GM23338 (cell line): ENCODE data around the gene ZNF747. TPM values are rescaled to one million over a fixed set of nuclear protein-coding genes. Genes with fewer than 3 reads are reported as not detected.

ENCODE experiments used
- ATAC-seq: fragments of 200-7000 bp; cut with Tn5 transposase; 3 replicates; pipeline ENCODE4 v1.9.1; 2020
- DNase-seq: peaks from one replicate; pipeline ENCODE4 v3.0.0-alpha.2; 2015; ENCODE audit warnings: low spot score
- H2AFZ ChIP-seq: fragments of 200-600 bp; sonication (generic); 2 replicates; pipeline ENCODE4 v1.8.0; 2016; ENCODE audit warnings: antibody characterized with exemption, mild to moderate bottlenecking, moderate library complexity
- H3F3A ChIP-seq: fragments of 200-600 bp; sonication (generic); replicated peaks from 2 replicates; pipeline ENCODE4 v1.8.0; 2017; ENCODE audit warnings: antibody characterized with exemption, mixed run types, low read depth
- H3K27ac ChIP-seq: fragments of 200-600 bp; sonication (generic); 2 replicates; pipeline ENCODE4 v1.6.1; 2016; ENCODE audit warnings: low read depth
- H3K27me3 ChIP-seq: fragments of 200-600 bp; sonication (generic); 2 replicates; pipeline ENCODE4 v1.8.0; 2016; ENCODE audit warnings: mild to moderate bottlenecking, mixed run types, moderate library complexity; ENCODE audit not compliant: insufficient read depth
- H3K36me3 ChIP-seq: fragments of 200-600 bp; sonication (generic); 2 replicates; pipeline ENCODE4 v1.8.0; 2016; ENCODE audit warnings: mild to moderate bottlenecking; ENCODE audit not compliant: insufficient read depth
- H3K4me1 ChIP-seq: fragments of 200-600 bp; sonication (generic); 2 replicates; pipeline ENCODE4 v1.8.0; 2016; ENCODE audit warnings: mild to moderate bottlenecking, moderate library complexity; ENCODE audit not compliant: insufficient read depth
- H3K4me2 ChIP-seq: fragments of 200-600 bp; sonication (generic); 2 replicates; pipeline ENCODE4 v1.7.1; 2017; ENCODE audit warnings: mixed run types
- H3K4me3 ChIP-seq: fragments of 200-600 bp; sonication (generic); 2 replicates; pipeline ENCODE4 v1.6.1; 2016; ENCODE audit warnings: mixed run types
- H3K79me2 ChIP-seq: fragments of 200-600 bp; sonication (generic); replicated peaks from 2 replicates; pipeline ENCODE4 v1.8.0; 2017; ENCODE audit warnings: mild to moderate bottlenecking; ENCODE audit not compliant: insufficient read depth
- H3K9me2 ChIP-seq: fragments of 200-600 bp; sonication (generic); 2 replicates; pipeline ENCODE4 v1.8.0; 2017; ENCODE audit not compliant: insufficient read depth
- H4K20me1 ChIP-seq: fragments of 200-600 bp; sonication (generic); replicated peaks from 2 replicates; pipeline ENCODE4 v1.8.0; 2017; ENCODE audit warnings: mild to moderate bottlenecking; ENCODE audit not compliant: insufficient read depth
- H3K27ac Mint-ChIP-seq: 2 replicates; pipeline ENCODE4 v1.8.0; 2020; ENCODE audit warnings: inconsistent platforms, mild to moderate bottlenecking, moderate library complexity, mixed read lengths
- H3K27me3 Mint-ChIP-seq: 3 replicates; pipeline ENCODE4 v1.8.0; 2022; ENCODE audit warnings: low read depth, mild to moderate bottlenecking, moderate library complexity, mixed read lengths, inconsistent platforms; ENCODE audit not compliant: insufficient read depth, poor library complexity
- H3K36me3 Mint-ChIP-seq: 3 replicates; pipeline ENCODE4 v1.8.0; 2021; ENCODE audit warnings: low read depth, mild to moderate bottlenecking, inconsistent platforms, moderate library complexity, mixed read lengths
- H3K4me1 Mint-ChIP-seq: 3 replicates; pipeline ENCODE4 v1.8.0; 2020; ENCODE audit warnings: mild to moderate bottlenecking, inconsistent platforms, mixed read lengths
- H3K4me3 Mint-ChIP-seq: 3 replicates; pipeline ENCODE4 v1.8.0; 2021; ENCODE audit warnings: moderate library complexity, mild to moderate bottlenecking, inconsistent platforms, mixed read lengths
- H3K9me3 Mint-ChIP-seq: 3 replicates; pipeline ENCODE4 v1.8.0; 2020; ENCODE audit warnings: moderate library complexity, mild to moderate bottlenecking, inconsistent platforms, mixed read lengths
- CREB1 ChIP-seq: fragments of 250-450 bp; sonication (Bioruptor Pico); IDR thresholded peaks from 2 replicates; pipeline ENCODE4 v1.5.0; 2020; ENCODE audit warnings: low read depth, mild to moderate bottlenecking, moderate library complexity
- EZH2 ChIP-seq: fragments of 200-600 bp; sonication (generic); IDR thresholded peaks from one replicate; pipeline ENCODE4 v1.8.0; 2017; ENCODE audit warnings: antibody characterized with exemption, mild to moderate bottlenecking, low read depth; ENCODE audit not compliant: unreplicated experiment
- EZH2phosphoT487 ChIP-seq: fragments of 200-600 bp; sonication (generic); IDR thresholded peaks from one replicate; pipeline ENCODE4 v1.8.1; 2018; ENCODE audit warnings: antibody characterized with exemption; ENCODE audit not compliant: unreplicated experiment
- JUNB ChIP-seq: IDR thresholded peaks from one replicate; pipeline ENCODE4 v1.6.1; 2016; ENCODE audit warnings: antibody characterized with exemption; ENCODE audit not compliant: unreplicated experiment
- NANOG ChIP-seq: IDR thresholded peaks from 2 replicates; pipeline ENCODE4 v1.6.1; 2016; ENCODE audit warnings: antibody characterized with exemption, borderline replicate concordance
- POLR2AphosphoS5 ChIP-seq: IDR thresholded peaks from 2 replicates; pipeline ENCODE4 v1.6.1; 2016; ENCODE audit warnings: antibody characterized with exemption, low read depth
- STAT1 ChIP-seq: IDR thresholded peaks from one replicate; pipeline ENCODE4 v1.6.1; 2016; ENCODE audit warnings: antibody characterized with exemption; ENCODE audit not compliant: unreplicated experiment
- ZNF114 ChIP-seq: fragments of 250-450 bp; sonication (Bioruptor Pico); IDR thresholded peaks from 2 replicates; pipeline ENCODE4 v1.5.0; 2020; ENCODE audit warnings: mild to moderate bottlenecking, moderate library complexity
- ZNF331 ChIP-seq: fragments of 250-450 bp; sonication (Bioruptor Pico); IDR thresholded peaks from 2 replicates; pipeline ENCODE4 v1.5.0; 2020; ENCODE audit warnings: low read depth, mild to moderate bottlenecking, moderate library complexity
- polyA plus RNA-seq: library from polyadenylated mRNA; unstranded; fragments of >200 nt; fragmentation: Nextera tagmentation; extraction: Ambion mirVana; gene quantifications from 2 replicates; pipeline ENCODE4 v1.2.1, GENCODE V29; 2016
- total RNA-seq: library from RNA; depleted of rRNA; stranded (reverse); fragments of >200 nt; shearing (Covaris generic); gene quantifications from 2 replicates; pipeline ENCODE4 v1.2.3, GENCODE V29; 2014
- TF ChIP-seq, protein P1 (sequence below), 2 experiments: fragments of 200-600 bp in 1 of 2; sonication (generic) in 1 of 2; conservative IDR thresholded peaks; 2 replicates each; pipeline versions ENCODE4 v1.5.1 to v1.6.1; 2016 to 2017; ENCODE audit warnings: antibody characterized with exemption in 2 of 2, low read depth in 2 of 2, mild to moderate bottlenecking in 2 of 2, moderate library complexity in 1 of 2
- TF ChIP-seq, protein P2 (sequence below): IDR thresholded peaks from 2 replicates; pipeline ENCODE4 v1.6.1; 2016; ENCODE audit warnings: antibody characterized with exemption
- TF ChIP-seq, protein P3 (sequence below): fragments of 250-450 bp; sonication (Bioruptor Pico); IDR thresholded peaks from 2 replicates; pipeline ENCODE4 v1.5.0; 2020; ENCODE audit warnings: mild to moderate bottlenecking, moderate library complexity

ZNF747 gene
- total and polyA plus RNA-seq, 2 experiments from 2014 or later: 4.2 to 12.6 TPM

DNA sequence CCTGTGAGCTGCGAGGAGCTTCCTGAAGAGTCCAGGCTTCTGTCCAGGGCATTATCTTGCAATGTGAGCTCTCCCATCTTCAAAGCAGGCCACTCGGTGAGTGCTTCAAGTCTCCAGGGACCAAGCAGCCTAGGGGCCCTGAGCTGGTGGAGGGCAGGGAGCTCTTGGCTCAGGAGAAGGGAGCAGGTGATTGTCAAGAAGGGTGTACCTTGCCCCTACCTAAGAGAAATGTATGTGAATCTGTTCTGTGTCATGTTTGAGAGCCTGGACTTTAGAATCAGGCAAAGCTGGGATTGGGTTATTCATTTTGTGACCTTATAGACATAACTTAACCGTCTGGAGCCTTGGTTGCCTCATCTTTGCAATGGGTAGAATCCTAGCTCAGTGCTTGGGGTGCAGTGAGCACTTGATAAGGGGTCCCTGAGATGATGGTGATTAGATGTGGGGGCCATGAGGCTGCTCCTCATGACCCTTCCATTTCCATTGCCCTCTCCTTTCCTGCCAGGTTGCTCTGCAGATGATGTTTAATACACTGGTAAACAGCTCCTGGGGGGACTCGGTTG is 24.2 kb downstream of the ZNF747 start (continued):
- TF ChIP-seq ZNF114 (CRISPR knock-in tag) (no peak), STAT1 (no peak), POLR2AphosphoS5 (no peak), ZNF331 (CRISPR knock-in tag) (no peak), EZH2 (no peak), NANOG (no peak), JUNB (no peak)
- TF ChIP-seq, protein P1, sequence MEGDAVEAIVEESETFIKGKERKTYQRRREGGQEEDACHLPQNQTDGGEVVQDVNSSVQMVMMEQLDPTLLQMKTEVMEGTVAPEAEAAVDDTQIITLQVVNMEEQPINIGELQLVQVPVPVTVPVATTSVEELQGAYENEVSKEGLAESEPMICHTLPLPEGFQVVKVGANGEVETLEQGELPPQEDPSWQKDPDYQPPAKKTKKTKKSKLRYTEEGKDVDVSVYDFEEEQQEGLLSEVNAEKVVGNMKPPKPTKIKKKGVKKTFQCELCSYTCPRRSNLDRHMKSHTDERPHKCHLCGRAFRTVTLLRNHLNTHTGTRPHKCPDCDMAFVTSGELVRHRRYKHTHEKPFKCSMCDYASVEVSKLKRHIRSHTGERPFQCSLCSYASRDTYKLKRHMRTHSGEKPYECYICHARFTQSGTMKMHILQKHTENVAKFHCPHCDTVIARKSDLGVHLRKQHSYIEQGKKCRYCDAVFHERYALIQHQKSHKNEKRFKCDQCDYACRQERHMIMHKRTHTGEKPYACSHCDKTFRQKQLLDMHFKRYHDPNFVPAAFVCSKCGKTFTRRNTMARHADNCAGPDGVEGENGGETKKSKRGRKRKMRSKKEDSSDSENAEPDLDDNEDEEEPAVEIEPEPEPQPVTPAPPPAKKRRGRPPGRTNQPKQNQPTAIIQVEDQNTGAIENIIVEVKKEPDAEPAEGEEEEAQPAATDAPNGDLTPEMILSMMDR (conservative IDR thresholded peaks at IDR 0.05; ENCODE audit: low read depth in 2 of 2): no peak
- TF ChIP-seq, protein P2, sequence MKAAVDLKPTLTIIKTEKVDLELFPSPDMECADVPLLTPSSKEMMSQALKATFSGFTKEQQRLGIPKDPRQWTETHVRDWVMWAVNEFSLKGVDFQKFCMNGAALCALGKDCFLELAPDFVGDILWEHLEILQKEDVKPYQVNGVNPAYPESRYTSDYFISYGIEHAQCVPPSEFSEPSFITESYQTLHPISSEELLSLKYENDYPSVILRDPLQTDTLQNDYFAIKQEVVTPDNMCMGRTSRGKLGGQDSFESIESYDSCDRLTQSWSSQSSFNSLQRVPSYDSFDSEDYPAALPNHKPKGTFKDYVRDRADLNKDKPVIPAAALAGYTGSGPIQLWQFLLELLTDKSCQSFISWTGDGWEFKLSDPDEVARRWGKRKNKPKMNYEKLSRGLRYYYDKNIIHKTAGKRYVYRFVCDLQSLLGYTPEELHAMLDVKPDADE: no peak

DNA sequence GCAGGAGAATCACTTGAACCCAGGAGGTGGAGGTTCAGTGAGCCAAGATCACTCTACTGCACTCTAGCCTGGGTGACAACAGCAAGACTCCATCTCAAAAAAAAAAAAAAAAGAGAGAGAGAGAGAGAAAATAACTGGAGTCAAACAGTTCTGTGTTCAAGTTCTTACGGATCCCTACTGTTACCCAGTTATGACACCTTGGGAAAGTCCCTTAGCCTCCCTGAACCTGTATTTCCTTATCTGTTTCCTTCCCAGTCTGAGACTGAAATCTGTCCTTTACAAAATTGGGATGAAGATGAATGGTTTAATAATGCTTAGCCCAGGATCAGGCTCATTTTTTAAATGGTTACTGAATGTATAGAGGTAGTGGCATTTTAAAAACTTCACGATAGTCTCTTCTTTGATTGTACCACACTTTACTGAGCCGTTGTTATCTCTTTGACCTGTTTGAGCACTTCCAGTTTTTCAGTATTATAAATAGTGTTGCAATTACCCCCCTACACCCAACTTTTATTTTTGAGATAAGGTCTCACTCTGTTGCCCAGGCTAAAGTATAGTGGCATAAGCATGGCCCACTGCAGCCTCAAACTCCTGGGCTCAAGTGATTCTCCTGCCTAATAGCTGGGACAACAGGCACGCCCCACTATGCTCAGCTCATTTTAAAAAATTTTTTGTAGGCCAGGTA is 25.4 kb downstream of the ZNF747 start:
- no peaks in the 10 kb centered on the region for H3K27me3 ChIP-seq
- no peak overlapping the region for H3K27ac ChIP-seq
- H3K36me3 ChIP-seq: no peaks in the 10 kb centered on the region
- Mint-ChIP-seq H3K36me3 (no peaks in the 10 kb centered on the region), H3K27ac (no peak overlapping the region), H3K9me3 (no peaks in the 10 kb centered on the region; the same call in 2 of the 3 replicates), H3K4me3 (no peak overlapping the region), H3K27me3 (peaks cover 12% of the 10 kb centered on the region), H3K4me1 (no peaks in the 10 kb centered on the region)
- H3K4me1 ChIP-seq: no peaks in the 10 kb centered on the region
- H3K4me2 ChIP-seq: no peak overlapping the region
- no peak overlapping the region for H2AFZ ChIP-seq
- H3K4me3 ChIP-seq: no peak overlapping the region
- no peaks in the 10 kb centered on the region for H3F3A ChIP-seq
- ATAC-seq (no peak), DNase-seq (no peak)
- no peaks in the 10 kb centered on the region for H3K9me2 ChIP-seq
- H4K20me1 ChIP-seq: no peaks in the 10 kb centered on the region
- no peaks in the 10 kb centered on the region for H3K79me2 ChIP-seq
- TF ChIP-seq EZH2 (no peak), EZH2phosphoT487 (no peak), JUNB (no peak), CREB1 (CRISPR knock-in tag) (no peak), NANOG (no peak), STAT1 (no peak), ZNF114 (CRISPR knock-in tag) (no peak), ZNF331 (CRISPR knock-in tag) (no peak), POLR2AphosphoS5 (no peak)
- TF ChIP-seq, protein P1 (conservative IDR thresholded peaks at IDR 0.05; ENCODE audit: low read depth in 2 of 2): no peak
- TF ChIP-seq, protein P3, sequence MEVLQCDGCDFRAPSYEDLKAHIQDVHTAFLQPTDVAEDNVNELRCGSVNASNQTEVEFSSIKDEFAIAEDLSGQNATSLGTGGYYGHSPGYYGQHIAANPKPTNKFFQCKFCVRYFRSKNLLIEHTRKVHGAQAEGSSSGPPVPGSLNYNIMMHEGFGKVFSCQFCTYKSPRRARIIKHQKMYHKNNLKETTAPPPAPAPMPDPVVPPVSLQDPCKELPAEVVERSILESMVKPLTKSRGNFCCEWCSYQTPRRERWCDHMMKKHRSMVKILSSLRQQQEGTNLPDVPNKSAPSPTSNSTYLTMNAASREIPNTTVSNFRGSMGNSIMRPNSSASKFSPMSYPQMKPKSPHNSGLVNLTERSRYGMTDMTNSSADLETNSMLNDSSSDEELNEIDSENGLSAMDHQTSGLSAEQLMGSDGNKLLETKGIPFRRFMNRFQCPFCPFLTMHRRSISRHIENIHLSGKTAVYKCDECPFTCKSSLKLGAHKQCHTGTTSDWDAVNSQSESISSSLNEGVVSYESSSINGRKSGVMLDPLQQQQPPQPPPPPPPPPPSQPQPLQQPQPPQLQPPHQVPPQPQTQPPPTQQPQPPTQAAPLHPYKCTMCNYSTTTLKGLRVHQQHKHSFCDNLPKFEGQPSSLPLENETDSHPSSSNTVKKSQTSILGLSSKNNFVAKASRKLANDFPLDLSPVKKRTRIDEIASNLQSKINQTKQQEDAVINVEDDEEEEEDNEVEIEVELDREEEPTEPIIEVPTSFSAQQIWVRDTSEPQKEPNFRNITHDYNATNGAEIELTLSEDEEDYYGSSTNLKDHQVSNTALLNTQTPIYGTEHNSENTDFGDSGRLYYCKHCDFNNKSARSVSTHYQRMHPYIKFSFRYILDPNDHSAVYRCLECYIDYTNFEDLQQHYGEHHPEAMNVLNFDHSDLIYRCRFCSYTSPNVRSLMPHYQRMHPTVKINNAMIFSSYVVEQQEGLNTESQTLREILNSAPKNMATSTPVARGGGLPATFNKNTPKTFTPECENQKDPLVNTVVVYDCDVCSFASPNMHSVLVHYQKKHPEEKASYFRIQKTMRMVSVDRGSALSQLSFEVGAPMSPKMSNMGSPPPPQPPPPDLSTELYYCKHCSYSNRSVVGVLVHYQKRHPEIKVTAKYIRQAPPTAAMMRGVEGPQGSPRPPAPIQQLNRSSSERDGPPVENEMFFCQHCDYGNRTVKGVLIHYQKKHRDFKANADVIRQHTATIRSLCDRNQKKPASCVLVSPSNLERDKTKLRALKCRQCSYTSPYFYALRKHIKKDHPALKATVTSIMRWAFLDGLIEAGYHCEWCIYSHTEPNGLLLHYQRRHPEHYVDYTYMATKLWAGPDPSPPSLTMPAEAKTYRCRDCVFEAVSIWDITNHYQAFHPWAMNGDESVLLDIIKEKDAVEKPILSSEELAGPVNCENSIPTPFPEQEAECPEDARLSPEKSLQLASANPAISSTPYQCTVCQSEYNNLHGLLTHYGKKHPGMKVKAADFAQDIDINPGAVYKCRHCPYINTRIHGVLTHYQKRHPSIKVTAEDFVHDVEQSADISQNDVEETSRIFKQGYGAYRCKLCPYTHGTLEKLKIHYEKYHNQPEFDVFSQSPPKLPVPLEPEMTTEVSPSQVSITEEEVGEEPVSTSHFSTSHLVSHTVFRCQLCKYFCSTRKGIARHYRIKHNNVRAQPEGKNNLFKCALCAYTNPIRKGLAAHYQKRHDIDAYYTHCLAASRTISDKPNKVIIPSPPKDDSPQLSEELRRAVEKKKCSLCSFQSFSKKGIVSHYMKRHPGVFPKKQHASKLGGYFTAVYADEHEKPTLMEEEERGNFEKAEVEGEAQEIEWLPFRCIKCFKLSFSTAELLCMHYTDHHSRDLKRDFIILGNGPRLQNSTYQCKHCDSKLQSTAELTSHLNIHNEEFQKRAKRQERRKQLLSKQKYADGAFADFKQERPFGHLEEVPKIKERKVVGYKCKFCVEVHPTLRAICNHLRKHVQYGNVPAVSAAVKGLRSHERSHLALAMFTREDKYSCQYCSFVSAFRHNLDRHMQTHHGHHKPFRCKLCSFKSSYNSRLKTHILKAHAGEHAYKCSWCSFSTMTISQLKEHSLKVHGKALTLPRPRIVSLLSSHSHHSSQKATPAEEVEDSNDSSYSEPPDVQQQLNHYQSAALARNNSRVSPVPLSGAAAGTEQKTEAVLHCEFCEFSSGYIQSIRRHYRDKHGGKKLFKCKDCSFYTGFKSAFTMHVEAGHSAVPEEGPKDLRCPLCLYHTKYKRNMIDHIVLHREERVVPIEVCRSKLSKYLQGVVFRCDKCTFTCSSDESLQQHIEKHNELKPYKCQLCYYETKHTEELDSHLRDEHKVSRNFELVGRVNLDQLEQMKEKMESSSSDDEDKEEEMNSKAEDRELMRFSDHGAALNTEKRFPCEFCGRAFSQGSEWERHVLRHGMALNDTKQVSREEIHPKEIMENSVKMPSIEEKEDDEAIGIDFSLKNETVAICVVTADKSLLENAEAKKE (CRISPR knock-in tag): no peak
